CD4-positive, alpha-beta T cell (primary cell): ENCODE results near the gene WDR59. TPM values are rescaled to one million over a fixed set of nuclear protein-coding genes. Genes with fewer than 3 reads are reported as not detected.
A peak's percentile ranks its signal among the peaks of the same experiment; 100 is the strongest.

Source experiments
- ATAC-seq: fragments of 200-7000 bp; cut with Tn5 transposase; one replicate; pipeline ENCODE4 v1.10.0; 2022; ENCODE audit warnings: mild to moderate bottlenecking; ENCODE audit not compliant: poor library complexity
- CTCF ChIA-PET: fragments of 350-600 bp; sonication (Branson Sonifier 250); formaldehyde crosslinking; loops from one replicate; lab custom pipeline; 2021; ENCODE audit warnings: antibody characterized with exemption, inconsistent platforms; lab: Charles Lee
- POLR2A ChIA-PET: fragments of 350-600 bp; sonication (Branson Sonifier 250); formaldehyde crosslinking; loops from one replicate; lab custom pipeline; 2021; ENCODE audit warnings: antibody characterized with exemption, inconsistent platforms; lab: Charles Lee
- DNase-seq, 14 experiments: peaks; one replicate each; pipeline ENCODE4 v3.0.0-alpha.2; 2013 to 2020; ENCODE audit warnings: mixed read lengths in 2 of 14
- H3K27ac ChIP-seq, 2 donors: one replicate each; pipeline versions ENCODE4 v1.5.1 to v1.7.0; 2013; ENCODE audit warnings: low read length in 2 of 2, low read depth in 1 of 2, mild to moderate bottlenecking in 1 of 2
- H3K27me3 ChIP-seq, 2 experiments: 1 replicate in 1 of 2; 2 replicates in 1 of 2; pipeline versions ENCODE4 v1.6.1 to v1.7.0; 2013; ENCODE audit warnings: low read length in 2 of 2, control low read depth in 1 of 2, mild to moderate bottlenecking in 1 of 2, moderate library complexity in 1 of 2; ENCODE audit not compliant: insufficient read depth in 2 of 2, control insufficient read depth in 1 of 2
- H3K36me3 ChIP-seq: one replicate; pipeline ENCODE4 v1.6.1; 2013; ENCODE audit warnings: low read length, control low read depth; ENCODE audit not compliant: insufficient read depth
- H3K4me1 ChIP-seq: one replicate; pipeline ENCODE4 v1.6.1; 2013; ENCODE audit warnings: low read length, control low read depth; ENCODE audit not compliant: insufficient read depth
- H3K4me3 ChIP-seq: one replicate; pipeline ENCODE4 v1.5.1; 2013; ENCODE audit warnings: mild to moderate bottlenecking, low read length, moderate library complexity
- H3K9me3 ChIP-seq, 2 experiments: 1 replicate in 1 of 2; 2 replicates in 1 of 2; pipeline versions ENCODE4 v1.6.1 to v1.7.0; 2013; ENCODE audit warnings: low read length in 2 of 2, mild to moderate bottlenecking in 2 of 2, control low read depth in 1 of 2, moderate library complexity in 1 of 2; ENCODE audit not compliant: control insufficient read depth in 1 of 2, insufficient read depth in 1 of 2
- H3K27ac Mint-ChIP-seq: one replicate; pipeline ENCODE4 v1.8.0; 2020; ENCODE audit warnings: mixed read lengths
- H3K27me3 Mint-ChIP-seq: one replicate; pipeline ENCODE4 v1.8.0; 2021; ENCODE audit warnings: mixed read lengths
- H3K36me3 Mint-ChIP-seq: one replicate; pipeline ENCODE4 v1.8.0; 2021; ENCODE audit warnings: low read depth, mixed read lengths
- H3K4me1 Mint-ChIP-seq: one replicate; pipeline ENCODE4 v1.8.0; 2021; ENCODE audit warnings: low read depth, mixed read lengths
- H3K4me3 Mint-ChIP-seq: one replicate; pipeline ENCODE4 v1.8.0; 2020; ENCODE audit warnings: mild to moderate bottlenecking, mixed read lengths
- H3K9me3 Mint-ChIP-seq: one replicate; pipeline ENCODE4 v1.8.0; 2020; ENCODE audit warnings: mixed read lengths
- CTCF ChIP-seq: fragments of 200-600 bp; IDR thresholded peaks from one replicate; pipeline ENCODE4 v1.8.0; 2022; ENCODE audit warnings: antibody characterized with exemption, mild to moderate bottlenecking
- intact Hi-C, 2 experiments: fragments of 100-400 bp; cut with DNase I in 1 of 2; cut with micrococcal nuclease in 1 of 2; formaldehyde crosslinking; loops; one replicate each; pipeline versions ENCODE4 v1.15.1 to v1.9.0; 2023 to 2025; cut with DNase I, micrococcal nuclease
- total RNA-seq, 174 experiments: library from RNA in 2 of 174; stranded (reverse) in 2 of 174; gene quantifications; one replicate each; pipeline ENCODE4 v1.2.3 and lab custom pipeline; 2021 to 2026

The WDR59 gene
- total RNA-seq, 2 experiments from 2014 or later: 60.2 to 67.2 TPM

- H3K9me3 ChIP-seq: no peaks in the 10 kb centered on the region
- DNase-seq: no peak
- no peak overlapping the region for H3K27ac ChIP-seq
- Mint-ChIP-seq H3K4me3 (peak overlapping the region; percentile 96), H3K9me3 (no peaks in the 10 kb centered on the region), H3K27me3 (no peaks in the 10 kb centered on the region), H3K27ac (peak overlapping the region; percentile 84), H3K36me3 (peaks cover 5% of the 10 kb centered on the region), H3K4me1 (peaks cover 23% of the 10 kb centered on the region)
- intact Hi-C loops: loop anchor here (2.0 to 10.0 kb wide), 4 partner anchors 15 to 641 kb away; partner anchors contain the start of genes ADAT1 (in 2 of the 2), MLKL (in 2 of the 2), CFDP1 (in 1 of the 2) and ZNRF1 (in 1 of the 2)
- no peak for ATAC-seq
- CTCF ChIA-PET: interaction anchor here (2.4 to 2.8 kb wide), 2 partner anchors 90 to 127 kb away, joined by 6 to 16 read pairs; no protein-coding TSS in a partner anchor
- peaks cover 23% of the 10 kb centered on the region for H3K4me1 ChIP-seq
- POLR2A ChIA-PET: interaction anchor here (1.1 to 2.2 kb wide), 11 partner anchors 13 to 664 kb away, joined by 3 to 17 read pairs (median 8); partner anchors contain the start of genes GABARAPL2, KARS1, TERF2IP and ZNRF1
- H3K27me3 ChIP-seq: no peaks in the 10 kb centered on the region
- TF ChIP-seq CTCF: no peak
- H3K36me3 ChIP-seq: no peaks in the 10 kb centered on the region
- H3K4me3 ChIP-seq: peak overlapping the region; percentile 100
Measured at GRCh38 chr16:74984194-74984528, 762 bp downstream of the WDR59 start.

GRCh38 chr16:74982256-74982655 is 2.7 kb downstream of the WDR59 start:
- intact Hi-C loops: loop anchor here (10.0 kb wide), 3 partner anchors 277 to 643 kb away; partner anchors contain the start of genes ADAT1 (in 2 of the 2), MLKL (in 2 of the 2) and CFDP1 (in 1 of the 2)
- peaks cover 23% of the 10 kb centered on the region for H3K4me1 ChIP-seq
- no peak overlapping the region for H3K27ac ChIP-seq
- no peak for TF ChIP-seq CTCF
- ATAC-seq (no peak), DNase-seq (no peak)
- H3K36me3 ChIP-seq: peaks cover 5% of the 10 kb centered on the region
- Mint-ChIP-seq H3K9me3 (no peaks in the 10 kb centered on the region), H3K27me3 (no peaks in the 10 kb centered on the region), H3K27ac (peak overlapping the region; percentile 39), H3K4me3 (peak overlapping the region; percentile 84), H3K4me1 (peaks cover 23% of the 10 kb centered on the region), H3K36me3 (peaks cover 19% of the 10 kb centered on the region)
- H3K27me3 ChIP-seq: no peaks in the 10 kb centered on the region
- ChIA-PET CTCF (interaction anchor here (0.9 kb wide), 1 partner anchor 16 kb away, joined by 3 read pairs; the partner anchor contains the start of gene ZNRF1), POLR2A (no interaction called here)
- no peak overlapping the region for H3K4me3 ChIP-seq
- H3K9me3 ChIP-seq: no peaks in the 10 kb centered on the region

GRCh38 chr16:74975591-74975990 is 9.3 kb downstream of the WDR59 start:
- peaks cover 10% of the 10 kb centered on the region for H3K36me3 ChIP-seq
- DNase-seq (no peak), ATAC-seq (no peak)
- Mint-ChIP-seq H3K36me3 (peaks cover 29% of the 10 kb centered on the region), H3K4me3 (no peak overlapping the region), H3K27me3 (no peaks in the 10 kb centered on the region), H3K9me3 (no peaks in the 10 kb centered on the region), H3K27ac (no peak overlapping the region), H3K4me1 (no peaks in the 10 kb centered on the region)
- no peaks in the 10 kb centered on the region for H3K9me3 ChIP-seq
- no peak overlapping the region for H3K4me3 ChIP-seq
- no peaks in the 10 kb centered on the region for H3K27me3 ChIP-seq
- intact Hi-C loops: no loop called here
- CTCF ChIA-PET: no interaction called here
- TF ChIP-seq CTCF: no peak
- POLR2A ChIA-PET: interaction anchor here (0.6 kb wide), 1 partner anchor 10 kb away, joined by 3 read pairs; the partner anchor contains the start of gene WDR59
- no peaks in the 10 kb centered on the region for H3K4me1 ChIP-seq
- H3K27ac ChIP-seq: no peak overlapping the region
